ENCODE measurements around the gene NINJ2.

NINJ2 gene

DNA sequence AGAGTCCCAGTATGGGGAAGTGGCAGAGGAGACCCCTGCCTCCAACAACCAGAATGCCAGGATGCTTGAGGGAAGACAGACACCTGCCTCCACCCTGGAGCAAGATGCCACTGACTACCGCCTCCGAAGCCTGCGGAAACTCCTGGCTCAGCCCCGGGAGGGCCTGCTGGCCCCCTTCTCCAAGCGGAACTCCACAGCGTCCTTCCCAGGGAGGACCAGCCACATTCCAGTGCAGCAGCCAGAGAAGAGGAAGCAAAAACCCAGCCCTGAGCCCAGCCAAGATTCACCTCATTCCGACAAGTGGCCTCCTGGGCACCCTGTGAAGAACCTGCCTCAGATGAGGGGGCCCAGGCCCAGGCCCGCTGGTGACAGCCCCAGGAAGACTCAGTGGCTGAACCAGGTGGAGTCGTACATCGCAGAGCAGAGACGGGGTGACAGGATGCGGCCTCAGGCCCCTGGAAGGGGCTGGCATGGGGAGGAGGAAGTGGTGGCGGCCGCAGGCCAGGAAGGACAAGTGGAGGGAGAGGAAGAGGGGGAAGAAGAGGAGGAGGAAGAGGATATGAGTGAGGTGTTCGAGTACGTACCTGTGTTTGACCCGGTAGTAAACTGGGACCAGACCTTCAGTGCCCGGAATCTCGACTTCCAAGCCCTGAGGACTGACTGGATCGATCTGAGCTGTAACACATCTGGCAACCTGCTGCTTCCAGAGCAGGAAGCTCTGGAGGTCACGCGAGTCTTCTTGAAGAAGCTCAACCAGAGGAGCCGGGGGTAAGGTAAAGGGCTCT is 109.8 kb downstream of the NINJ2 start:
- no peak for DNase-seq (ENCODE audit: low read depth in 2 of 3, low spot score in 2 of 3)

DNA sequence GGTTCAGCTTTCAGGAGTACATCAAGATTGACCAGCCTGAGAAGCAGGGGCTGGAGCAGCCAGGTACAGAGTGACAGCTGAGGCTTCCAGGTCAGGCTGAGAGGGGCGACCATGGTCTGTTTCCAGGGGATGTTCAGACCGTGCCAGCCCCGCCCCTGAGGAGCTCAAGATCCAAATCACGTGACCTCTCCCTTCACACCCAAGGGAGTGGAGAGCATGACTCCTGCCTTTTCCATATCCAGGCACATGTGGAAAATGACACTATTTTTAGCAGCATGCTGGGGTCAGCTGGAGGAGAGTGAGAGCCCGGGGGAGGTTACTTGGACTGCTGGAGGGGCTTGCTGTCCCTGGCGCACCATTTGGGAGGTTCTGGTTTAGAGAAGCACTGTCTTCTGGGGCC is 110.8 kb downstream of the NINJ2 start:
- no peak for DNase-seq (ENCODE audit: low read depth in 2 of 3, low spot score in 2 of 3)

DNA sequence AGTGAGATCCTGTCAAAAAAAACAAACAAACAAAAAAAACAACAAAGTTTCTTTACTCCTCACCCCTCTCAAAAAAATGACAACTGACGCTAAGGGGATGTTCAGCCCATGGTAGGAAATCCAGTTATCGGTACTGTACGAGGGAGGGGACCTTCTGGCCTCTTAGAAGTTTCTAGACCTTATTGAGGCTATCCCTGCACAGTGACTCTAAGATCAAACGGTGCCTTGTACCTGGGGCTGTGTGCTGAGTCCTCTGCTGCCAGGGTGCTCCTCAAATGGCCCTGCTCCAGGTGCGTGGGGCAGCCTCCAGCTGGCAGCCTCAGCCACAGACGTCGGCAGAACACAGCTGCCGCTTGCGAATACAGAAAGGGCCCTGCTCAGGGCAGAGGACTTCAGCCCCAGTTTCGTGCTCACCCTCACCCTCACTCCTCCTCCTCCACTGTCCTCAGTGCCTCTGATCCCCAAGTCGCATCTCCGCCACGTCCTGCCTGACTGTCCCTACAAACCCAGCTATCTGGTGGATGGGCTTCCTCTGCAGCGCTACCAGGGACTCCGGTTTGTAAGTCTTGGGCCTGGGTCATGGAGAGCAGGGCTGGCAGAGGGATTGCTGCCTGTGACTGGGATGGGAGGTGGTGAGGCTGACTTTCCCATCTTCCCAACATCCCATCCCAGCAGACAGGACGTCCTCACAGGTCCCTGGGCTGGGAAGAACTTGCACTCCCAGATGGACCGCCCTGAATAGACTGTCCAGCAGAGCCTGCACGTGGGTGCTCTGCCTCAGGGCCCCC is 112.6 kb downstream of the NINJ2 start:
- no peak for DNase-seq (ENCODE audit: low read depth in 2 of 3, low spot score in 2 of 3)

- no peak for DNase-seq (ENCODE audit: low read depth in 2 of 3, low spot score in 2 of 3)
Measured at GRCh38 chr12:549476-550082, 113.7 kb downstream of the NINJ2 start.

DNA sequence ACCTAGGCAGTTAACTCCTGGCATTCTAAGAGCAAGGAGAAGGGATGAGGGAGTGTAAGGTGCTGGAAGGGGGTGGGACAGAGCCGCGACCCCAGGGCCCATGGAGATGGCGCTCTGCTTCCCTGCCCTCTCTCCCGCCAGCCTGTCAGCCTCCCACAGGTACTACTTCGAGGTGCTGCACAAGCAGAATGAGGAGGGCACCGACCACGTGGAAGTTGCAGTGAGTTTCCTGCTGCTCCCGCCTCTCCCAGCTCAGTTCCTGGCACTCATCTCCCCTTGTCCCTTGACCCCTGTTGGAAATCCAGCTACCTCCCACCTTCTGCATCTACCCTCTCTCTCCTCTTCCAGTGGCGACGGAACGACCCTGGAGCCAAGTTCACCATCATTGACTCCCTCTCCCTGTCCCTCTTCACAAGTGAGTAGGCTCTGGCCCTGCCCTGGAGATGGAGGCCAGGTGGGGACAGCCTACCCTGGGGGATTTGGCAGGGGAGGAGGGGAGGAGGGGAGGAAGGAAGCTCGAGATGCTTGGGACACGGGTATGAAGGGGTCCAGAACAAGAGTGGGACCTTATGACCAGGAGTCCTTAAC is 115.3 kb downstream of the NINJ2 start:
- no peak for DNase-seq (ENCODE audit: low read depth in 2 of 3, low spot score in 2 of 3)

GRCh38 chr12:546920-547845 is 116.1 kb downstream of the NINJ2 start:
- DNase-seq (ENCODE audit: low read depth in 2 of 3, low spot score in 2 of 3): peak; percentile 38 to 65 (median 57)

GRCh38 chr12:546265-546919 is 116.9 kb downstream of the NINJ2 start:
- no peak for DNase-seq (ENCODE audit: low read depth in 2 of 3, low spot score in 2 of 3)

DNA sequence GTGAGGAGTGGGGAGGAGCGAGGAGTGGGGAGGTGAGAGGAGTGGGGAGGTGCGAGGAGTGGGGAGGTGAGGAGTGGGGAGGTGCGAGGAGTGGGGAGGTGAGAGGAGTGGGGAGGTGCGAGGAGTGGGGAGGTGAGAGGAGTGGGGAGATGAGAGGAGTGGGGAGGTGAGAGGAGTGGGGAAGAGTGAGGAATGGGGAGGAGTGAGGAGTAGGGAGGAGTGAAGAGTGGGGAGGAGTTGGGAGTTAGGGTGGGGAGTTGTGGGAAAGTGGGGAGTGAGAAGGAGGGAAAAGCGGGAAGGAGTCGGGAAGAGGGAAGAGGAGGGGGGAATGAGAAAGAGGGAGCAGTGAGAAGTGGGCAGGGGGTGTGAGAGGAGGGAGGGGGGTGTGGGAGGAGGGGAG is 117.4 kb downstream of the NINJ2 start:
- no peak for DNase-seq (ENCODE audit: low read depth in 2 of 3, low spot score in 2 of 3)

DNA sequence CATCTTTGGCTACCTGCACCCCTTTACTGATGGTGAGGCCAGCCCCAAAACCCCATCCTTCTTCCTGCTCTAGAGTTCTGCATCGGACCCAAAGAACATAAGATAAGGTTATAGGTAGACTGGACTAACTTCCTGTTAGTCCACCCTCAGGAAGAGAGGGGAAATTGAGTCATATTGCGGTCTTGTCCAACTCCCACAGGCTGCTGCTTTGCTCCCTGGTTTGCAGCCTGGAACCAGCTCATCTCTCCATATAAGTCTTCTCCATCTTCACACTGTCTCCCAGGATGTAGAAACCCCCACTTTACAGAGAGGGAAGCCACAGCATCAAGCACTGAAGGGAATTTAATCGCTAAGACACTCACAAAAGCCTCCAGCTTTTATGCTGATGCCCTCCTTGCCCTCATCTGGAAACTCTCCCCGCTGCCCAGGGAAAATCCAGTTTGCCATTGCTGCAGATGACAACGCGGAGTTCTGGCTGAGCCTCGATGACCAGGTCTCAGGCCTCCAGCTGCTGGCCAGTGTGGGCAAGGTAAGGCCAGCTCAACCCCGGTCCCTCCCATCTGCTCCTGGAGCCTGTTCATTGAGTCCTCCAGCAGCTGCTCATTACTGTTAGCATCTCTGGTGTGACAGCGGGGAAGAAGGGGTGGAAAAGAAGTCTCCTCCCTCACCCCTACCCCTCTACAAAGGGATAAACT is 118.2 kb downstream of the NINJ2 start:
- no peak for DNase-seq (ENCODE audit: low read depth in 2 of 3, low spot score in 2 of 3)

GRCh38 chr12:544142-544541 is 119.1 kb downstream of the NINJ2 start:
- no peak for DNase-seq (ENCODE audit: low read depth in 2 of 3, low spot score in 2 of 3)

DNA sequence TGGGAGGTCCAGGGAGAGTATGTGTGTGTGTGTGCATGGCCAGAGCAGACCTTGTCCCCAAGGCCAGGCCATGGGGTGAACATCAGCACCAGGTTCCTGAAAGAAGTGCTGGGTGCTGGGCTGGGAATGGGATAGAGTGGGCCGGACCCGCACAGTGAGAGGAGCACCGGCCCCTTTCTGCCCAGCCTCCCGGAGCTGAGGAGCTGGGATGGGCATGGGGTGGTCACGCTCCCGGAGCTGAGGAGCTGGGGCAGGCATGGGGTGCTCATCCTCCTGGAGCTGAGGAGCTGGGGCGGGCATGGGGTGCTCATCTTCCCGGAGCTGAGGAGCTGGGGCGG is 120.2 kb downstream of the NINJ2 start:
- no peak for DNase-seq (ENCODE audit: low read depth in 2 of 3, low spot score in 2 of 3)

GRCh38 chr12:542395-543113 is 120.7 kb downstream of the NINJ2 start:
- no peak for DNase-seq (ENCODE audit: low read depth in 2 of 3, low spot score in 2 of 3)

DNA sequence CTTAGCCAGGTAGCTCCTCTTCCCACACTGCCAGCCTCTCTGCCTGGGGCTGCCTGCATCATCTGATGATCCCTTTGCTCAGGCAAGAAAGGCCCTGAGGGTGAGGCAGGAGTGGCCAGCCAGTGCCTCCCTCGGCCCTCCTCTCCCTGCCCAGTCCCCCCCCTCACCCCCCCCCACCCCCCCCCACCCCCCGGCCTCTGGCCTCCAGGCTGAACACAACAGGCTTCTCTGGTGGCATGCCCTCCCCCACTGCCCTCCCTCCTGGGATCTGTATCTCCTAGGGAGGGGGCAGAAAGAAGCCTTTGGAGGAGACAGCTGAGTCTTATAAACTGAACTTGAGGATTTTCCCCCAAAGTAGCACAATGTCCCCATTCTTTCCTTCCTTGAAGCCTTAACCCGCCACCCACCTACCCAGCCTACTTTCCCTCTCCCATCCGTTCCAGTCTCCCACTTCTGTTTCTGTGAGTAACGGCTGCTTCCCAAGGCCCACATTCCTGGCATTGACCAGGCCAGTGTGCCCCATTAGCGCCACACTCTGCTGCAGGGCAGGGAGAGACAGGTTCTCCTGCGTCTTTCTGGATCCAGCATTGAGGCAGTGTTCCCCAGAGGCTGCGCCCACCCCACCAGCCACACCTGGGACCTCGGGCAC is 121.4 kb downstream of the NINJ2 start:
- DNase-seq (ENCODE audit: low read depth in 2 of 3, low spot score in 2 of 3): no peak

DNA sequence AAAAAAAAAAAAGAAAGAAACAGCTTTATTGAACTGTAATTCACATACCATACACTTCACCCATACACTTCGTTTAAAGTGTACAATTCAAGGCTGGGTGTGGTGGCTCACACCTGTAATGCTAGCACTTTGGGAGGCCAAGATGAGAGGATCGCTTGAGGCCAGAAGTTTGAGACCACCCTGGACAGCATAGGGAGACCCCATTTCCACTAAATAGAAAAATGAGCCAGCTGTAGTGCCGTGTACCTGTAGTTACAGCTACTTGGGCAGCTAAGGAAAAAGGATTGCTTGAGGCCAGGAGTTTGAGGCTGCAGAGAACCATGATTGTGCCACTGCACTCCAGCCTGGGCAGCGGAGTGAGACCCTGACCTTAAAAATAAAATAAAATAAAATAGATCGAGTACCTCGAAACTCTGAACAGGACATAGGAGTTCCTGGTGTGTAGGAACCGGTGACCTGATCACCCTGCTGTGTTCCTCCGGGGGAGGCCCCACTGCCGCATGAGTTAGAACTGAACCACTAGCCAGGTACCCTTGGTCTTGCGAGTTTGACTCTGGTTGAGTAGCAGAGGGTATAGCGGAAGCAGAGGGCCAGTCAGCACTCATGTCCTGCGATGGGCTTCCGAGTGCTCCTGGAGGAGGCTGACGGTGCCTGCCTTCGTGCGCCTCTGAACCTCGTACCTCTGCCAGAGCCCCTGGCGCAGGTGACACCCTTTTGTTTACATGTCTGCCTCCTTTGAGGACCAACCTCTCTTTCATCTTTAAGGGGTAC is 123.5 kb downstream of the NINJ2 start:
- DNase-seq (ENCODE audit: low read depth in 2 of 3, low spot score in 2 of 3): no peak

- DNase-seq (ENCODE audit: low read depth in 2 of 3, low spot score in 2 of 3): no peak
Measured at GRCh38 chr12:538731-539539, 124.3 kb downstream of the NINJ2 start.

GRCh38 chr12:537772-538171 is 125.5 kb downstream of the NINJ2 start:
- no peak for DNase-seq (ENCODE audit: low read depth in 2 of 3, low spot score in 2 of 3)

GRCh38 chr12:536751-537245 is 126.4 kb downstream of the NINJ2 start:
- DNase-seq (ENCODE audit: low read depth in 2 of 3, low spot score in 2 of 3): no peak
